T-helper 2 cell treated with Interferon-gamma antibody and Interleukin-4, amounts not matched to agents 5 μg/mL and 100 μg/mL, for 36 hours (primary cell): Measurements from ENCODE around the gene TNNT1.
A peak's percentile ranks its signal among the peaks of the same experiment; 100 is the strongest.
"Not testable (repeated sequence)": the region's sequence is repeated elsewhere in the genome, so short reads cannot be mapped to it uniquely, and the experiment has no call there.

Experiments used
- DNase-seq: peaks from one replicate; pipeline ENCODE4 v3.0.0; 2021; ENCODE audit warnings: low spot score
- H3K27ac Mint-ChIP-seq: one replicate; pipeline ENCODE4 v1.8.0; 2021; ENCODE audit warnings: mild to moderate bottlenecking, mixed read lengths
- H3K27me3 Mint-ChIP-seq: one replicate; pipeline ENCODE4 v1.8.0; 2021; ENCODE audit warnings: low read depth, mixed read lengths
- H3K36me3 Mint-ChIP-seq: one replicate; pipeline ENCODE4 v1.8.0; 2021; ENCODE audit warnings: low read depth, mixed read lengths
- H3K4me1 Mint-ChIP-seq: one replicate; pipeline ENCODE4 v1.8.0; 2021; ENCODE audit warnings: low read depth, mixed read lengths
- H3K4me3 Mint-ChIP-seq: one replicate; pipeline ENCODE4 v1.8.0; 2022; ENCODE audit warnings: mild to moderate bottlenecking, moderate library complexity, mixed read lengths
- H3K9me3 Mint-ChIP-seq: one replicate; pipeline ENCODE4 v1.8.0; 2021; ENCODE audit warnings: mixed read lengths

The TNNT1 gene

DNA sequence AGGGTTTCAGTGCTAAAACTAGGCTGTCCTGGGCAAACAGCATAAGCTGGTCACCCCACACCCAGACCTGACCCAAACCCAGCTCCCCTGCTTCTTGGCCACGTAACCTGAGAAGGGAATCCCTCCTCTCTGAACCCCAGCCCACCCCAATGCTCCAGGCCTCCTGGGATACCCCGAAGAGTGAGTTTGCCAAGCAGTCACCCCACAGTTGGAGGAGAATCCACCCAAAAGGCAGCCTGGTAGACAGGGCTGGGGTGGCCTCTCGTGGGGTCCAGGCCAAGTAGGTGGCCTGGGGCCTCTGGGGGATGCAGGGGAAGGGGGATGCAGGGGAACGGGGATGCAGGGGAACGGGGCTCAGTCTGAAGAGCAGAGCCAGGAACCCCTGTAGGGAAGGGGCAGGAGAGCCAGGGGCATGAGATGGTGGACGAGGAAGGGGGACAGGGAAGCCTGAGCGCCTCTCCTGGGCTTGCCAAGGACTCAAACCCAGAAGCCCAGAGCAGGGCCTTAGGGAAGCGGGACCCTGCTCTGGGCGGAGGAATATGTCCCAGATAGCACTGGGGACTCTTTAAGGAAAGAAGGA lies 34.4 kb downstream of the TNNT1 start:
- H3K4me3 Mint-ChIP-seq: peak overlapping the region; percentile 67
- no peaks in the 10 kb centered on the region for H3K9me3 Mint-ChIP-seq
- DNase-seq: no peak
- peaks cover 18% of the 10 kb centered on the region for H3K36me3 Mint-ChIP-seq
- H3K27me3 Mint-ChIP-seq: peaks cover 1% of the 10 kb centered on the region
- H3K27ac Mint-ChIP-seq: peak overlapping the region; percentile 55
- H3K4me1 Mint-ChIP-seq: peaks cover 30% of the 10 kb centered on the region

DNA sequence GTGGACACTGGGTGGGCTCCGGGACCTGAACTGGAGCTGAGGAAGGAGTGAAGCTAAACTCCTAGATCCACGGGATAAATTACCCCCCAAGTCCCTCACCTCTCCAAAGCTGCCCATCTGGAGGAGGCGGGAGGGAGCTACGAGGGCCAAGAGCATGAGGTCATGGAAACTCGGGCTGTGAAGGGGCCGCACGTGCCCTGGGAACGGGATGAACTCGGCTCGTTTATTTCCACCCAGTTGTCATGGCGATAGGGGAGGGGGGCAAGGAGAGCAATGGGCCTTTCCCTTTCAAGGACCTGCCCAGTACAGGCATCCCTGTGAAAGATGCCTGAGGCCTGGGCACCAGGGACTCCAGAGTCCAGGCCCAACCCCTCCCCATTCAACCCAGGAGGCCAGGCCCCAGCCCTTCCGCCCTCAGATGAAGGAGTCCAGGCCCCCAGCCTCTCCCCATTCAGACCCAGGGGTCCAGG lies 35.4 kb downstream of the TNNT1 start:
- Mint-ChIP-seq H3K9me3 (no peaks in the 10 kb centered on the region), H3K4me3 (no peak overlapping the region), H3K4me1 (peaks cover 24% of the 10 kb centered on the region), H3K27me3 (no peaks in the 10 kb centered on the region), H3K36me3 (peaks cover 26% of the 10 kb centered on the region), H3K27ac (no peak overlapping the region)
- no peak for DNase-seq

- Mint-ChIP-seq H3K27ac (no peak overlapping the region), H3K27me3 (no peaks in the 10 kb centered on the region), H3K9me3 (no peaks in the 10 kb centered on the region), H3K4me3 (no peak overlapping the region), H3K36me3 (peaks cover 29% of the 10 kb centered on the region), H3K4me1 (peaks cover 18% of the 10 kb centered on the region)
- no peak for DNase-seq
These were observed 36.0 kb downstream of the TNNT1 start for GRCh38 chr19:55112777-55113569.

- Mint-ChIP-seq H3K27ac (no peak overlapping the region), H3K4me1 (peaks cover 16% of the 10 kb centered on the region), H3K9me3 (no peaks in the 10 kb centered on the region), H3K36me3 (peaks cover 31% of the 10 kb centered on the region), H3K27me3 (no peaks in the 10 kb centered on the region), H3K4me3 (no peak overlapping the region)
- no peak for DNase-seq
These were observed 36.7 kb downstream of the TNNT1 start for GRCh38 chr19:55112246-55112776.

- H3K27me3 Mint-ChIP-seq: no peaks in the 10 kb centered on the region
- H3K36me3 Mint-ChIP-seq: peaks cover 28% of the 10 kb centered on the region
- no peak overlapping the region for H3K27ac Mint-ChIP-seq
- H3K4me3 Mint-ChIP-seq: no peak overlapping the region
- peaks cover 12% of the 10 kb centered on the region for H3K4me1 Mint-ChIP-seq
- no peak for DNase-seq
- H3K9me3 Mint-ChIP-seq: no peaks in the 10 kb centered on the region
These were observed 37.7 kb downstream of the TNNT1 start for GRCh38 chr19:55111238-55111831.

GRCh38 chr19:55109527-55110291 lies 39.3 kb downstream of the TNNT1 start:
- Mint-ChIP-seq H3K9me3 (no peaks in the 10 kb centered on the region), H3K4me3 (no peak overlapping the region), H3K4me1 (no peaks in the 10 kb centered on the region), H3K27me3 (no peaks in the 10 kb centered on the region), H3K36me3 (peaks cover 29% of the 10 kb centered on the region), H3K27ac (no peak overlapping the region)
- no peak for DNase-seq

DNA sequence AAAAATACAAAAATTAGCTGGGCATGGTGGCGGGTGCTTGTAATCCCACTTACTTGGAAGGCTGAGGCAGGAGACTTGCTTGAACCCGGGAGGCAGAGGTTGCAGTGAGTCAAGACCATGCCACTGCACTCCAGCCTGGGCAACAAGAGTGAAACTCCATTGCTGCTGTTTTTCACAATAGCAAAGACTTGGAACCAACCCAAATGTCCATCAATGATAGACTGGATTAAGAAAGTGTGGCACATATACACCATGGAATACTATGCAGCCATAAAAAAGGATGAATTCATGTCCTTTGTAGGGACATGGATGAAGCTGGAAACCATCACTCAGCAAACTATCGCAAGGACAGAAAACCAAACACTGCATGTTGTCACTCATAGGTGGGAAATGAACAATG lies 41.8 kb downstream of the TNNT1 start:
- peaks cover 42% of the 10 kb centered on the region for H3K36me3 Mint-ChIP-seq
- not testable (repeated sequence) for H3K9me3 Mint-ChIP-seq, DNase-seq, H3K27me3 Mint-ChIP-seq, H3K4me3 Mint-ChIP-seq, H3K4me1 Mint-ChIP-seq, H3K27ac Mint-ChIP-seq

GRCh38 chr19:55106591-55106990 lies 42.4 kb downstream of the TNNT1 start:
- H3K9me3 Mint-ChIP-seq: peaks cover 7% of the 10 kb centered on the region
- H3K4me3 Mint-ChIP-seq: no peak overlapping the region
- no peaks in the 10 kb centered on the region for H3K27me3 Mint-ChIP-seq
- DNase-seq: no peak
- no peaks in the 10 kb centered on the region for H3K4me1 Mint-ChIP-seq
- peaks cover 47% of the 10 kb centered on the region for H3K36me3 Mint-ChIP-seq
- H3K27ac Mint-ChIP-seq: no peak overlapping the region

DNA sequence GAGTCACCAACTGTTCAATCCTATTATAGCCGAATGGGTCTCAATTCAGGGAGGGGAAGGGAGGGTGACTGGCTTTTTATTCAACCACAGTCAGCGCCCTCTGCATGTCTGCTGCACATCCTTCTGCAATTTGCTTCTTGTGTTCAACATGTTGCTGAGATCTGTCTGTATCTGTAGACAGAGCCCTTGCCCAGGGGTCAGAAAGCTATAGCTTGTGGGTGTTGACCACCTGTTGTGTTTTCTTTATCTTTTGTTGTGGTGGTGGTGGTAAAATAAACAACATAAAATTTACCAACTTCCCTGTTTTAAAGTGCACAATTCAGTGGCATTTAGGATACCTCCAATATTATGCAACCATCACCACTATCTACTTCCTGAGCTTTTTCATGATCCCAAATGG lies 43.8 kb downstream of the TNNT1 start:
- no peak overlapping the region for H3K27ac Mint-ChIP-seq

DNA sequence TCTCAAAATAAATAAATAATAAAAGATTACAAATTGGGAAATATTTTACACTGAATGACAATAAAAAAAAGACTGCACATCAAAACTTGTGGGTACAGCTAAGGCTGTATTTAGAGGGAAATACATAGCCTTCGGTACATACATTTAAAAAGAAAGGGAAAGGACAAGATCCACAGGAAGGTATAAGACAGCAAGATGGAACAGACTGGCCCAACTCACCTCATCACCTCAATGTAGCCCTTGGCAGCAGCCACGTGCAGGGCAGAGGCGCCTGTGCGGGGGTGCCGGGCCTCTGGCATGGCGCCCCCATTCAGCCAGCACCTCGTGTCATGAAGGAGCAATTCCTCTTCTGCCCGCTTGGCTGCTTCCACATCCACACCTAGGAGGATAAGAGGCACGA lies 45.8 kb downstream of the TNNT1 start:
- no peaks in the 10 kb centered on the region for H3K27me3 Mint-ChIP-seq
- no peaks in the 10 kb centered on the region for H3K4me1 Mint-ChIP-seq
- H3K36me3 Mint-ChIP-seq: peaks cover 32% of the 10 kb centered on the region
- DNase-seq: no peak
- H3K4me3 Mint-ChIP-seq: no peak overlapping the region
- H3K9me3 Mint-ChIP-seq: peaks cover 7% of the 10 kb centered on the region
- H3K27ac Mint-ChIP-seq: no peak overlapping the region

More for the DNA sequence above, 43.8 kb downstream of the TNNT1 start:
- Mint-ChIP-seq H3K4me1 (no peaks in the 10 kb centered on the region), H3K4me3 (no peak overlapping the region), H3K36me3 (peaks cover 45% of the 10 kb centered on the region), H3K9me3 (peaks cover 7% of the 10 kb centered on the region), H3K27me3 (no peaks in the 10 kb centered on the region)
- DNase-seq: no peak

DNA sequence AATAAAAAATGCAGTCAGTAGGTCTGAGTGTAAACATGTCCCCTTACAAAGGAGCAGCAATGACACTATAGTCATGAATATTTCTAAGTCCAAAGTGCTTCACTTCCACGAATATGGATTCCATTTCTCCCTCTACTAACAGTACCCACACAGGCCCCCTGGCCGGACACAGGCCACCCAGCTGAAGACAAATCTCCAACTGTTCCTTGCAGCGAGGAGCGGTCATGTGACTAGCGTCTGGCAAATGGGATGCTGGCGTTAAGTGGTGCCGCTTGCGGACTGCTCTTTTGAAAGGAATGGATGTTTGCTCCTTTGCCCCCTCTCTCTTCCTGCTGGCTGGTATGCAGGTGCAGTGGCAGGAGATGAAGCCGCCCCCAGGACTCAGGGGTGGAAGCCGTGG lies 47.7 kb downstream of the TNNT1 start:
- H3K4me3 Mint-ChIP-seq: no peak overlapping the region
- H3K9me3 Mint-ChIP-seq: peaks cover 7% of the 10 kb centered on the region

DNA sequence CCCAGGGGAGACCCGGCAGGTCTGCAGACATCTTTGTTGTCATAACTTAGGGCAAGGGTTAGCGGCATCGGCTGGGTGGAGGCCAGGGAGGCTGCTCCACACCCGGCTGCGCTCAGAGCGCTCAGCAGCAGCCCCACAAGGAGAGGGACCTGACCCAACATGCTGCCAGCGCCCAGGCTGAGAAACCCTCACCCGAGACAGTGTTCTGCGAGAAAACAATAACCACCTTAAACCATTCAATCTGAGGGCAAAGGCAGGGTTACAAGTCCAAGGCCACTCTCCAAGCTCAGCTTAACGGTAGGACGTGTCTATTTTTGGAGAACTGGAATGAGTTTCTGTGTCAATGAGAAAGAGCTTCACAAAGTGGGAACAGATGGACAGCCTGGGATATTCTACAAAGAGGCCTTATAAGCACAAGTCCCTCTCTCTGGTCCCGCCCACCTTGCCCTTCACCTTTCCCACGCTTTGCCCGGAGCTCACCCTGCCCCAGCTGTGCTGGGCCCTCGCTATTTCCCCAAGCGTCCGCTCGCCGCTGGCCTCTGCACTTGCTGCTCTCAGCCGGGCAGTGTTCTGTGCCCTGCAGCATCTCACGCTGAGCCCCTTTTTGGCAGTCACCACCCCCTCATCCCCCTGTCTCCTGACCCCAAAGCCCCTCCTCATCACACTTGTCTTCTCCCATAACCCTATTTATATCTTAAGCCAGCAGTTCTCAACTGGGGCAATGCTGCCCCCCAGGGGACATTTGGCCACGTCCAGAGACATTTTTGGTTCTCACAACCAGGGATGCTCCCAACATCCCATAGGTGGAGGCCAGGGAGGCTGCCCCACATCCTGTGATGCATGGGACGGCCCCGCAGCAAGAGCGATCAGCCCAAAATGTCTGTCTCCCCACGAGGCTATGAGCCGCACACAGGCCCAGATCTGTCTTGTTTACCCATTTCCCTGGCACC lies 49.2 kb downstream of the TNNT1 start:
- H3K27ac Mint-ChIP-seq: no peak overlapping the region
- H3K4me1 Mint-ChIP-seq: no peaks in the 10 kb centered on the region
- DNase-seq: no peak
- H3K27me3 Mint-ChIP-seq: no peaks in the 10 kb centered on the region
- peaks cover 25% of the 10 kb centered on the region for H3K36me3 Mint-ChIP-seq
- H3K4me3 Mint-ChIP-seq: no peak overlapping the region
- peaks cover 7% of the 10 kb centered on the region for H3K9me3 Mint-ChIP-seq

More for the DNA sequence above, 47.7 kb downstream of the TNNT1 start:
- H3K27me3 Mint-ChIP-seq: no peaks in the 10 kb centered on the region
- peaks cover 31% of the 10 kb centered on the region for H3K36me3 Mint-ChIP-seq
- DNase-seq: no peak
- no peak overlapping the region for H3K27ac Mint-ChIP-seq
- no peaks in the 10 kb centered on the region for H3K4me1 Mint-ChIP-seq
